Stimulated activated CD8-positive, alpha-beta memory T cell treated with anti-CD3 and anti-CD28 coated beads, Interleukin-4, amount 100 ng/mL, for 4 hours (primary cell): ENCODE results near the gene LPAR1.

Source experiments
- DNase-seq, 2 donors: peaks; one replicate each; pipeline ENCODE4 v3.0.0-alpha.2; 2020; ENCODE audit warnings: low read depth in 2 of 2, low spot score in 1 of 2

Gene LPAR1

GRCh38 chr9:110923601-110924000, 114.7 kb downstream of the LPAR1 start:
- DNase-seq, result no peak

GRCh38 chr9:110922145-110922544, 116.1 kb downstream of the LPAR1 start:
- DNase-seq, result no peak

- DNase-seq, result no peak
These were observed 116.6 kb downstream of the LPAR1 start for GRCh38 chr9:110921705-110922104.

- no peak for DNase-seq
These were observed 118.7 kb downstream of the LPAR1 start for GRCh38 chr9:110919609-110920008.

- no peak for DNase-seq
These were observed 119.2 kb downstream of the LPAR1 start for GRCh38 chr9:110919050-110919435.

GRCh38 chr9:110918316-110919049, 119.8 kb downstream of the LPAR1 start:
- no peak for DNase-seq

GRCh38 chr9:110916403-110916802, 121.9 kb downstream of the LPAR1 start:
- DNase-seq, result no peak

GRCh38 chr9:110912419-110913291, 125.6 kb downstream of the LPAR1 start:
- no peak for DNase-seq

GRCh38 chr9:110911659-110912418, 126.4 kb downstream of the LPAR1 start:
- no peak for DNase-seq

GRCh38 chr9:110908894-110909293, 129.4 kb downstream of the LPAR1 start:
- no peak for DNase-seq

GRCh38 chr9:110900917-110901316, 137.4 kb downstream of the LPAR1 start:
- DNase-seq, result no peak

GRCh38 chr9:110900456-110900855, 137.8 kb downstream of the LPAR1 start:
- DNase-seq, result no peak

GRCh38 chr9:110898866-110899265, 139.4 kb downstream of the LPAR1 start:
- no peak for DNase-seq

- DNase-seq, result no peak
These were observed 139.9 kb downstream of the LPAR1 start for GRCh38 chr9:110898358-110898757.

GRCh38 chr9:110897943-110898342, 140.3 kb downstream of the LPAR1 start:
- DNase-seq, result no peak

- DNase-seq, result no peak
These were observed 142.9 kb downstream of the LPAR1 start for GRCh38 chr9:110895147-110895905.

- no peak for DNase-seq
These were observed 143.5 kb downstream of the LPAR1 start for GRCh38 chr9:110894731-110895130.

- no peak for DNase-seq
These were observed 145.6 kb downstream of the LPAR1 start for GRCh38 chr9:110892689-110893088.

- DNase-seq, result no peak
These were observed 146.5 kb downstream of the LPAR1 start for GRCh38 chr9:110891760-110892159.

GRCh38 chr9:110890416-110890815, 147.9 kb downstream of the LPAR1 start:
- DNase-seq, result no peak

- no peak for DNase-seq
These were observed 151.0 kb downstream of the LPAR1 start for GRCh38 chr9:110887276-110887675.
